Sigmoid colon (tissue), 7 donors: ENCODE results near the gene F2RL2. TPM values are rescaled to one million over a fixed set of nuclear protein-coding genes. Genes with fewer than 3 reads are reported as not detected.

Experiments used
- DNase-seq: peaks from one replicate; pipeline ENCODE4 v3.0.0-alpha.2; 2019
- H3K27ac ChIP-seq, 4 donors: fragments of 200-600 bp; sonication (generic); one replicate each; pipeline ENCODE4 v1.5.1; 2016 to 2019; ENCODE audit warnings: mild to moderate bottlenecking in 1 of 4
- H3K27me3 ChIP-seq, 3 donors: fragments of 200-600 bp; sonication (generic); one replicate each; pipeline ENCODE4 v1.5.1; 2019; ENCODE audit warnings: mild to moderate bottlenecking in 1 of 3
- H3K36me3 ChIP-seq, 4 donors: fragments of 200-600 bp; sonication (generic); one replicate each; pipeline ENCODE4 v1.5.1; 2016 to 2019
- H3K4me1 ChIP-seq, 4 donors: fragments of 200-600 bp; sonication (generic); one replicate each; pipeline ENCODE4 v1.5.1; 2017 to 2019
- H3K4me3 ChIP-seq, 4 donors: fragments of 200-600 bp; sonication (generic); one replicate each; pipeline ENCODE4 v1.5.1; 2017 to 2019; ENCODE audit warnings: mild to moderate bottlenecking in 2 of 4, moderate library complexity in 1 of 4
- H3K9me3 ChIP-seq, 4 donors: fragments of 200-600 bp in 3 of 4; sonication (generic) in 3 of 4; one replicate each; pipeline versions ENCODE4 v1.5.1 to v1.6.1; 2013 to 2019
- CTCF ChIP-seq, 4 experiments: fragments of 450-650 bp in 3 of 4; fragments of 200-600 bp in 1 of 4; IDR thresholded peaks; one replicate each; pipeline ENCODE4 v1.5.1; 2016 to 2019; ENCODE audit warnings: antibody characterized with exemption in 4 of 4, mild to moderate bottlenecking in 3 of 4, moderate library complexity in 2 of 4
- EP300 ChIP-seq, 4 donors: sonication (generic); formaldehyde crosslinking; IDR thresholded peaks; one replicate each; pipeline ENCODE4 v1.6.1; 2017; ENCODE audit warnings: antibody characterized with exemption in 4 of 4
- POLR2A ChIP-seq, 2 donors: fragments of 450-650 bp; IDR thresholded peaks; one replicate each; pipeline ENCODE4 v1.6.1; 2016; ENCODE audit warnings: antibody characterized with exemption in 2 of 2, mild to moderate bottlenecking in 2 of 2, moderate library complexity in 2 of 2
- POLR2AphosphoS5 ChIP-seq, 4 donors: sonication (generic); formaldehyde crosslinking; IDR thresholded peaks; one replicate each; pipeline ENCODE4 v1.6.1; 2017; ENCODE audit warnings: antibody characterized with exemption in 4 of 4
- WGBS, 2 donors: extraction: QIAGEN DNeasy Blood & Tissue Kit; methylation state at CpG; one replicate each; pipeline ENCODE4 v1.1.7; 2013; 5-methylcytosine and 5-hydroxymethylcytosine counted together
- intact Hi-C: fragments of 100-400 bp; cut with DNase I; formaldehyde crosslinking; loops from one replicate; pipeline ENCODE4 v1.15.1; 2023
- polyA plus RNA-seq, 3 donors: library from polyadenylated mRNA; stranded (reverse); fragments of 200-250 nt; gene quantifications; one replicate each; pipeline ENCODE4 v1.2.3, GENCODE V29; 2013
- total RNA-seq, 4 donors: library from RNA; depleted of rRNA; stranded (reverse); fragments of >200 nt; gene quantifications; one replicate each; pipeline ENCODE4 v1.1.0, GENCODE V29; 2016
- donor health status: healthy with polysubstance abuse.
- donor health status: Bipolar disorder and iron deficiency.
- donor health status: healthy.

F2RL2 gene
- total and polyA plus RNA-seq, 7 donors, result 0.60 to 6.6 (median 2.2) TPM; not detected in 1

GRCh38 chr5:76642390-76643040, 19.3 kb upstream of the F2RL2 start:
- no peak overlapping the region for H3K27ac ChIP-seq
- H3K27me3 ChIP-seq, result no peaks in the 10 kb centered on the region
- no peak for DNase-seq
- no peaks in the 10 kb centered on the region for H3K36me3 ChIP-seq
- H3K4me1 ChIP-seq, result no peaks in the 10 kb centered on the region
- intact Hi-C loops, result loop anchor here (5.0 kb wide), 1 partner anchor 40 kb away; no protein-coding TSS in a partner anchor
- H3K4me3 ChIP-seq, result no peak overlapping the region
- WGBS, 2 donors, result 86 to 91% methylated on average over 6 of the region's 6 CpGs
- no peak for TF ChIP-seq POLR2A (IDR thresholded peaks at IDR 0.05)
- no peaks in the 10 kb centered on the region for H3K9me3 ChIP-seq

- Histone ChIP-seq H3K4me3 (no peak overlapping the region), H3K27me3 (no peaks in the 10 kb centered on the region), H3K4me1 (no peaks in the 10 kb centered on the region), H3K9me3 (no peaks in the 10 kb centered on the region), H3K36me3 (no peaks in the 10 kb centered on the region), H3K27ac (no peak overlapping the region)
- no peak for DNase-seq
- intact Hi-C loops, result loop anchor here (5.0 kb wide), 1 partner anchor 39 kb away; no protein-coding TSS in a partner anchor
- WGBS, 2 donors, result 12% methylated on average over 1 of the region's 1 CpG
- no peak for TF ChIP-seq EP300 (IDR thresholded peaks at IDR 0.05)
- TF ChIP-seq CTCF (IDR thresholded peaks at IDR 0.05), result peak in 3 of 4 experiments; percentile 32 to 43 (median 36)
Observed at GRCh38 chr5:76641514-76642120, 18.4 kb upstream of the F2RL2 start.

- Histone ChIP-seq H3K27me3 (no peaks in the 10 kb centered on the region), H3K4me3 (no peak overlapping the region), H3K36me3 (no peaks in the 10 kb centered on the region), H3K9me3 (no peaks in the 10 kb centered on the region), H3K27ac (no peak overlapping the region), H3K4me1 (no peaks in the 10 kb centered on the region)
- intact Hi-C loops, result no loop called here
- TF ChIP-seq POLR2AphosphoS5 (IDR thresholded peaks at IDR 0.05) (no peak), POLR2A (IDR thresholded peaks at IDR 0.05) (no peak), CTCF (IDR thresholded peaks at IDR 0.05) (no peak), EP300 (IDR thresholded peaks at IDR 0.05) (no peak)
- 76 to 88% methylated on average over 1 of the region's 1 CpG for WGBS, 2 donors
- no peak for DNase-seq
Observed at GRCh38 chr5:76638479-76638878, 15.3 kb upstream of the F2RL2 start.

GRCh38 chr5:76637490-76637889, 14.3 kb upstream of the F2RL2 start:
- Histone ChIP-seq H3K36me3 (no peaks in the 10 kb centered on the region), H3K4me1 (no peaks in the 10 kb centered on the region), H3K27me3 (no peaks in the 10 kb centered on the region), H3K9me3 (no peaks in the 10 kb centered on the region), H3K27ac (no peak overlapping the region), H3K4me3 (no peak overlapping the region)
- 92% methylated on average over 2 of the region's 2 CpGs for WGBS, 2 donors
- TF ChIP-seq POLR2AphosphoS5 (IDR thresholded peaks at IDR 0.05) (no peak), CTCF (IDR thresholded peaks at IDR 0.05) (no peak), POLR2A (IDR thresholded peaks at IDR 0.05) (no peak), EP300 (IDR thresholded peaks at IDR 0.05) (no peak)
- intact Hi-C loops, result no loop called here
- no peak for DNase-seq

- Histone ChIP-seq H3K4me1 (no peaks in the 10 kb centered on the region), H3K4me3 (no peak overlapping the region), H3K36me3 (no peaks in the 10 kb centered on the region), H3K27ac (no peak overlapping the region), H3K27me3 (no peaks in the 10 kb centered on the region), H3K9me3 (no peaks in the 10 kb centered on the region)
- intact Hi-C loops, result no loop called here
- DNase-seq, result no peak
- 47 to 78% methylated on average over 4 of the region's 4 CpGs for WGBS, 2 donors
- TF ChIP-seq POLR2A (IDR thresholded peaks at IDR 0.05) (no peak), POLR2AphosphoS5 (IDR thresholded peaks at IDR 0.05) (no peak), CTCF (IDR thresholded peaks at IDR 0.05) (no peak), EP300 (IDR thresholded peaks at IDR 0.05) (no peak)
Observed at GRCh38 chr5:76634661-76635060, 11.5 kb upstream of the F2RL2 start.
